H1 (cell line): ENCODE data around the gene TMEM183A. TPM values are rescaled to one million over a fixed set of nuclear protein-coding genes. Genes with fewer than 3 reads are reported as not detected.

Experiments
- CTCF ChIA-PET: fragments of 300-600 bp; sonication (Branson Sonifier 250); formaldehyde crosslinking; loops from one replicate; lab custom pipeline; 2021; ENCODE audit not compliant: partially characterized antibody; lab: Charles Lee
- POLR2A ChIA-PET: fragments of 300-600 bp; sonication (Branson Sonifier 250); formaldehyde crosslinking; loops from one replicate; lab custom pipeline; 2021; ENCODE audit warnings: inconsistent platforms; ENCODE audit not compliant: partially characterized antibody; lab: Charles Lee
- DNase-seq, 2 experiments: peaks; one replicate each; pipeline versions ENCODE4 v3.0.0 to v3.0.0-alpha.2; 2010 to 2022; ENCODE audit warnings: low spot score in 2 of 2, low read depth in 1 of 2, mixed read lengths in 1 of 2
- FAIRE-seq: peaks from 2 replicates; lab custom pipeline; 2011; peaks lifted over from hg19 to GRCh38; lab: Jason Lieb, UNC
- H2AFZ ChIP-seq: 2 replicates; pipeline ENCODE4 v1.8.1; 2012; ENCODE audit warnings: low read length, inconsistent platforms
- H2AK5ac ChIP-seq: 2 replicates; pipeline ENCODE4 v1.6.1; 2013; ENCODE audit warnings: low read depth, low read length
- H2BK120ac ChIP-seq: replicated peaks from 2 replicates; pipeline ENCODE3; 2013; ENCODE audit warnings: low read depth, low read length, inconsistent platforms
- H2BK12ac ChIP-seq: 2 replicates; pipeline ENCODE4 v1.6.1; 2013; ENCODE audit warnings: low read depth, low read length
- H2BK15ac ChIP-seq: 2 replicates; pipeline ENCODE4 v1.6.1; 2013; ENCODE audit warnings: low read length
- H2BK20ac ChIP-seq: 2 replicates; pipeline ENCODE4 v1.6.1; 2013; ENCODE audit warnings: low read length
- H2BK5ac ChIP-seq: 2 replicates; pipeline ENCODE4 v1.6.1; 2013; ENCODE audit warnings: low read depth, low read length
- H3K14ac ChIP-seq: 2 replicates; pipeline ENCODE4 v1.6.1; 2013; ENCODE audit warnings: inconsistent platforms; ENCODE audit not compliant: insufficient read length
- H3K18ac ChIP-seq: 2 replicates; pipeline ENCODE4 v1.6.1; 2013; ENCODE audit warnings: low read length; ENCODE audit errors: extremely low read depth
- H3K23ac ChIP-seq: 2 replicates; pipeline ENCODE4 v1.6.1; 2013; ENCODE audit warnings: inconsistent platforms; ENCODE audit not compliant: insufficient read length
- H3K23me2 ChIP-seq: 2 replicates; pipeline ENCODE4 v1.6.1; 2013; ENCODE audit warnings: low read depth, low read length
- H3K27ac ChIP-seq: 2 replicates; pipeline ENCODE4 v1.6.1; 2011; ENCODE audit warnings: low read depth, low read length, inconsistent platforms
- H3K27me3 ChIP-seq, 4 experiments: replicated peaks in 1 of 4; 1 replicate in 1 of 4; 2 replicates in 3 of 4; pipeline versions ENCODE4 v1.6.1 to v1.8.1; 2011 to 2013; ENCODE audit warnings: low read length in 3 of 4, mild to moderate bottlenecking in 3 of 4, inconsistent platforms in 2 of 4, mixed read lengths in 2 of 4, moderate library complexity in 1 of 4; ENCODE audit not compliant: control insufficient read depth in 3 of 4, insufficient read depth in 3 of 4; ENCODE audit errors: extremely low read depth in 1 of 4
- H3K36me3 ChIP-seq, 4 experiments: 2 replicates each; pipeline versions ENCODE4 v1.6.1 to v1.8.1; 2011 to 2013; ENCODE audit warnings: mild to moderate bottlenecking in 4 of 4, low read length in 3 of 4, moderate library complexity in 2 of 4, control low read depth in 1 of 4, inconsistent platforms in 1 of 4; ENCODE audit not compliant: insufficient read depth in 4 of 4, control insufficient read depth in 2 of 4
- H3K4ac ChIP-seq: replicated peaks from 2 replicates; pipeline ENCODE3; 2013; ENCODE audit warnings: low read length, low read depth, mixed read lengths, inconsistent platforms; ENCODE audit not compliant: insufficient read length
- H3K4me1 ChIP-seq, 4 experiments: replicated peaks in 1 of 4; 1 replicate in 1 of 4; 2 replicates in 3 of 4; pipeline versions ENCODE4 v1.6.1 to v1.8.1; 2011 to 2013; ENCODE audit warnings: low read length in 3 of 4, inconsistent platforms in 2 of 4, mixed read lengths in 1 of 4; ENCODE audit not compliant: insufficient read depth in 4 of 4, control insufficient read depth in 3 of 4
- H3K4me2 ChIP-seq, 2 experiments: 2 replicates each; pipeline versions ENCODE4 v1.6.1 to v1.8.1; 2011 to 2013; ENCODE audit warnings: low read depth in 2 of 2, low read length in 2 of 2, control low read depth in 1 of 2, inconsistent platforms in 1 of 2, mild to moderate bottlenecking in 1 of 2; ENCODE audit not compliant: insufficient read depth in 1 of 2
- H3K4me3 ChIP-seq, 4 experiments: fragments of 200-600, 300-600 bp in 1 of 4; sonication (generic), shearing (Covaris generic), sonication (Bioruptor Twin) in 1 of 4; 2 replicates each; pipeline versions ENCODE4 v1.5.1 to v1.8.1; 2011 to 2016; ENCODE audit warnings: low read length in 4 of 4, low read depth in 3 of 4, control low read depth in 2 of 4, inconsistent platforms in 2 of 4, mild to moderate bottlenecking in 2 of 4, mixed read lengths in 1 of 4, moderate library complexity in 1 of 4; ENCODE audit not compliant: insufficient read depth in 2 of 4; ENCODE audit errors: extremely low read depth in 1 of 4
- H3K56ac ChIP-seq: replicated peaks from 2 replicates; pipeline ENCODE3; 2013; ENCODE audit warnings: low read depth, mild to moderate bottlenecking, mixed read lengths, low read length, inconsistent platforms; ENCODE audit not compliant: insufficient read length
- H3K79me1 ChIP-seq: 2 replicates; pipeline ENCODE4 v1.6.1; 2013; ENCODE audit warnings: low read depth, low read length, control low read depth
- H3K79me2 ChIP-seq, 2 experiments: 2 replicates each; pipeline versions ENCODE4 v1.6.1 to v1.8.1; 2012 to 2013; ENCODE audit warnings: low read length in 2 of 2, mild to moderate bottlenecking in 2 of 2, inconsistent platforms in 1 of 2; ENCODE audit not compliant: insufficient read depth in 2 of 2, control insufficient read depth in 1 of 2
- H3K9ac ChIP-seq, 4 experiments: replicated peaks in 1 of 4; 1 replicate in 1 of 4; 2 replicates in 3 of 4; pipeline versions ENCODE4 v1.6.1 to v1.8.1; 2011 to 2013; ENCODE audit warnings: low read depth in 3 of 4, low read length in 3 of 4, control low read depth in 2 of 4, mild to moderate bottlenecking in 2 of 4, moderate library complexity in 2 of 4, inconsistent platforms in 1 of 4; ENCODE audit errors: extremely low read depth in 1 of 4
- H3K9me3 ChIP-seq, 2 experiments: 2 replicates each; pipeline versions ENCODE4 v1.6.1 to v1.8.1; 2012 to 2013; ENCODE audit warnings: mild to moderate bottlenecking in 2 of 2, moderate library complexity in 2 of 2, control low read depth in 1 of 2, inconsistent platforms in 1 of 2, low read depth in 1 of 2, low read length in 1 of 2, mixed read lengths in 1 of 2; ENCODE audit not compliant: insufficient read depth in 2 of 2
- H4K20me1 ChIP-seq, 2 experiments: replicated peaks in 1 of 2; 2 replicates each; pipeline versions ENCODE3 to v1.8.1; 2011 to 2013; ENCODE audit warnings: inconsistent platforms in 2 of 2, low read length in 2 of 2, mild to moderate bottlenecking in 1 of 2; ENCODE audit not compliant: insufficient read depth in 2 of 2, control insufficient read depth in 1 of 2
- H4K5ac ChIP-seq: 2 replicates; pipeline ENCODE4 v1.6.1; 2013; ENCODE audit warnings: low read length, low read depth, mixed read lengths, inconsistent platforms; ENCODE audit not compliant: insufficient read length
- H4K8ac ChIP-seq: 2 replicates; pipeline ENCODE4 v1.8.0; 2013; ENCODE audit warnings: mild to moderate bottlenecking, moderate library complexity, low read length, inconsistent platforms; ENCODE audit not compliant: insufficient read depth; ENCODE audit errors: extremely low read depth
- H4K91ac ChIP-seq: replicated peaks from 2 replicates; pipeline ENCODE3; 2013; ENCODE audit warnings: low read length, mixed read lengths, inconsistent platforms; ENCODE audit not compliant: insufficient read length
- ATF3 ChIP-seq: IDR thresholded peaks from 2 replicates; pipeline ENCODE4 v1.6.1; 2011; ENCODE audit warnings: low read depth, mild to moderate bottlenecking, low read length; ENCODE audit not compliant: insufficient read depth
- CBX8 ChIP-seq: fragments of 300-800, 300-1000 bp; sonication (generic); IDR thresholded peaks from 2 replicates; pipeline ENCODE4 v1.7.1; 2016; ENCODE audit warnings: low read depth, low read length, borderline replicate concordance
- EP300 ChIP-seq, 2 experiments: IDR thresholded peaks; 1 replicate in 1 of 2; 2 replicates in 1 of 2; pipeline ENCODE4 v1.6.1; 2011 to 2012; ENCODE audit warnings: low read depth in 2 of 2, low read length in 2 of 2, mild to moderate bottlenecking in 2 of 2, borderline replicate concordance in 1 of 2, inconsistent platforms in 1 of 2, moderate library complexity in 1 of 2
- JUN ChIP-seq: IDR thresholded peaks from 2 replicates; pipeline ENCODE4 v1.6.1; 2011; ENCODE audit warnings: low read depth, mild to moderate bottlenecking, improper control_type of control experiment, low read length
- KDM1A ChIP-seq: fragments of 200-600, 300-600 bp; sonication (generic); IDR thresholded peaks from 2 replicates; pipeline ENCODE4 v1.7.1; 2016; ENCODE audit warnings: mild to moderate bottlenecking, low read length, borderline replicate concordance
- KDM4A ChIP-seq: IDR thresholded peaks from one replicate; pipeline ENCODE4 v1.7.1; 2012; ENCODE audit warnings: low read depth, mild to moderate bottlenecking, moderate library complexity, low read length, inconsistent platforms; ENCODE audit not compliant: severe bottlenecking
- KDM5A ChIP-seq: fragments of 200-600 bp; IDR thresholded peaks from 2 replicates; pipeline ENCODE4 v1.7.1; 2012; ENCODE audit warnings: mild to moderate bottlenecking, low read length, inconsistent platforms, mixed read lengths
- NRF1 ChIP-seq: IDR thresholded peaks from 2 replicates; pipeline ENCODE4 v1.6.1; 2011; ENCODE audit warnings: mild to moderate bottlenecking, low read depth, low read length, improper control_type of control experiment
- TBP ChIP-seq: IDR thresholded peaks from 2 replicates; pipeline ENCODE4 v1.6.1; 2011; ENCODE audit warnings: low read depth, low read length, improper control_type of control experiment
- ZNF274 ChIP-seq: IDR thresholded peaks from 2 replicates; pipeline ENCODE4 v1.7.0; 2012; ENCODE audit warnings: low read length, borderline replicate concordance; ENCODE audit errors: extremely low read depth
- WGBS, 2 experiments: shearing (Covaris generic) in 1 of 2; methylation state at CpG; one replicate each; pipeline versions ENCODE4 v1.1.6 to v1.1.7; 2013 to 2015; ENCODE audit warnings: low lambda C conversion rate in 2 of 2, mixed read lengths in 2 of 2, inconsistent platforms in 1 of 2, low coverage in 1 of 2, missing lambda C conversion rate in 1 of 2; ENCODE audit not compliant: insufficient replicate concordance in 2 of 2, insufficient coverage in 1 of 2, insufficient read length in 1 of 2; ENCODE audit errors: extremely low coverage in 1 of 2, missing lambda C conversion rate in 1 of 2; 5-methylcytosine and 5-hydroxymethylcytosine counted together
- polyA plus RNA-seq, 7 experiments: library from polyadenylated mRNA; depleted of rRNA in 3 of 7; stranded (reverse) in 5 of 7; unstranded in 2 of 7; fragments of >200 nt in 5 of 7; fragments of 200-250 nt in 2 of 7; gene quantifications; 1 replicate in 5 of 7; 2 replicates in 1 of 7; 4 replicates in 1 of 7; pipeline versions ENCODE4 v1.2.1 to v1.2.3, GENCODE V29; 2011 to 2013; ENCODE audit warnings: missing spikeins in 2 of 7, mixed read lengths in 2 of 7
- total RNA-seq: library from RNA; stranded (reverse); fragmentation: NEBNext Ultra II Directional; extraction: Animal tissue kit (Norgen Biotek cat#: 25700); gene quantifications from 2 replicates; pipeline ENCODE4 v1.2.1, GENCODE V29; 2021
- TF ChIP-seq, protein P1 (sequence below): IDR thresholded peaks from 2 replicates; pipeline ENCODE4 v1.6.1; 2012; ENCODE audit warnings: inconsistent platforms

TMEM183A gene
- total and polyA plus RNA-seq, 2 of the 8 experiments (the other 6 are each of a cell fraction or from before 2014, with no cell fraction given): 107 to 173 TPM

DNA sequence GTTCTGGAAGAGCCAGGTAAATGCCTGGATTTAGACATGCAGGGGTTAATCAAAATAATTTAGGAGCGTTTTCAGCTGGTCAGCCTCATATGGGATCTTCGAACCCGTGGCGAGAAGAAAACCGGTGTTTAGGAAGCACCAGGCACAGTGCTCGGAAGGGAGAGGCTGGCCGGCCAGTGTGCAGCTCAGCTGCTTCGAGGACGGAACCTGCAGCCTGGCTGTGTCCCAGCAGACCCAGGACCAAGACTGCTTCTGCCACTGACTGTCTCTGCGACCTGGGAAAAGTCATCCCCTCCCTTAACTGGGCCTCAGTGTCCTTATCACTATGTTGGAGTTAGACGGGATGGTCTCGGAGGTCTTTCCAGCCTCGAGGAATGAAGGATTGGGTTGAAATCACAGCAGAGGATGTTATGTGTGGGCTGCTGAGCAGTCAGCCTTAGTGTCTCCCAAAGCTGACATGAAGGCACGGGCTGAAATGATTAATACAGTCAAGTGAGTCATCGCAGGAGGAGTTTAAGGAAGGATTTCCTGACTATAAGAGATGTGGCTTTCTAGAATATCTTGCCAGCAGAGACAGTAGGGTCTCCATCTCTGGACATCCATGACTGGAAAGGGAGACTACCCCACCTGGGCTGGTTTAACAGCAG lies 39.9 kb downstream of the TMEM183A start:
- WGBS, 2 experiments: 88% methylated on average over 15 of the region's 15 CpGs; no CpG with 5 or more reads in 1 of the 2 experiments
- no peak for TF ChIP-seq TBP
- no peak for TF ChIP-seq EP300 (IDR thresholded peaks at IDR 0.05; ENCODE audit: borderline replicate concordance in 1 of 2, low read depth in 2 of 2, low read length in 2 of 2)
- TF ChIP-seq NRF1: no peak
- TF ChIP-seq ZNF274: no peak
- TF ChIP-seq CBX8: no peak
- TF ChIP-seq KDM4A: no peak
- TF ChIP-seq, protein P1, sequence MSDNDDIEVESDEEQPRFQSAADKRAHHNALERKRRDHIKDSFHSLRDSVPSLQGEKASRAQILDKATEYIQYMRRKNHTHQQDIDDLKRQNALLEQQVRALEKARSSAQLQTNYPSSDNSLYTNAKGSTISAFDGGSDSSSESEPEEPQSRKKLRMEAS: no peak
- no peak for TF ChIP-seq KDM1A
- TF ChIP-seq KDM5A: no peak
- no peak for TF ChIP-seq JUN
- no peak for TF ChIP-seq ATF3

More for the DNA sequence above, 39.9 kb downstream of the TMEM183A start:
- Histone ChIP-seq H3K9me3 (no peaks in the 10 kb centered on the region), H4K91ac (no peak overlapping the region), H2BK5ac (no peak overlapping the region), H3K79me1 (0 out of 2 replicates have a peak, but pooled peaks cover 2% of the 10 kb centered on the region), H3K18ac (no peak overlapping the region), H3K79me2 (no peaks in the 10 kb centered on the region), H4K8ac (no peak overlapping the region), H2AFZ (no peak overlapping the region), H3K4ac (no peak overlapping the region), H2BK120ac (no peak overlapping the region), H2BK15ac (no peak overlapping the region), H4K20me1 (no peaks in the 10 kb centered on the region), H3K36me3 (no peaks in the 10 kb centered on the region; a peak in 2 of 8 replicates), H2BK12ac (no peak overlapping the region), H2BK20ac (no peak overlapping the region), H3K9ac (no peak overlapping the region), H3K4me1 (peaks cover 0 to 20% (median 5%) of the 10 kb centered on the region in 4 experiments; a peak in 6 of 7 replicates), H4K5ac (no peak overlapping the region), H3K56ac (no peak overlapping the region), H3K4me3 (no peak overlapping the region), H3K27ac (no peak overlapping the region), H3K23ac (no peak overlapping the region), H3K27me3 (no peaks in the 10 kb centered on the region), H3K23me2 (no peaks in the 10 kb centered on the region), H2AK5ac (no peak overlapping the region; the same call in 1 of the 2 replicates), H3K4me2 (no peak overlapping the region), H3K14ac (no peak overlapping the region)
- POLR2A ChIA-PET: interaction anchor here (1.4 kb wide), 1 partner anchor 220 kb away, joined by 3 read pairs; no protein-coding TSS in a partner anchor
- CTCF ChIA-PET: interaction anchor here (0.7 to 49.7 kb wide), 12 partner anchors 5 to 439 kb away, joined by 3 to 1089 read pairs (median 102); partner anchors contain the start of genes ADORA1, MYOG and PPFIA4
- DNase-seq: no peak
- no peak for FAIRE-seq
